KMS-11 (cell line): ENCODE measurements around the gene FIGNL1.

Source experiments
- H2AFZ ChIP-seq: fragments of 200-600 bp; sonication (generic); 2 replicates; pipeline ENCODE4 v1.6.1; 2016; ENCODE audit warnings: antibody characterized with exemption, mixed run types, low read depth
- H3K27ac ChIP-seq: fragments of 200-600 bp; sonication (generic); 2 replicates; pipeline ENCODE4 v1.6.1; 2016; ENCODE audit warnings: mild to moderate bottlenecking, mixed run types
- H3K27me3 ChIP-seq: fragments of 200-600 bp; sonication (generic); 2 replicates; pipeline ENCODE4 v1.6.1; 2017; ENCODE audit warnings: mild to moderate bottlenecking, low read depth, mixed run types, moderate library complexity; ENCODE audit not compliant: insufficient read depth
- H3K36me3 ChIP-seq: fragments of 200-600 bp; sonication (generic); 2 replicates; pipeline ENCODE4 v1.6.1; 2017; ENCODE audit warnings: mild to moderate bottlenecking, mixed run types; ENCODE audit not compliant: insufficient read depth
- H3K4me1 ChIP-seq: fragments of 200-600 bp; sonication (generic); 2 replicates; pipeline ENCODE4 v1.6.1; 2016; ENCODE audit warnings: mild to moderate bottlenecking, low read depth, mixed run types; ENCODE audit not compliant: poor library complexity, severe bottlenecking
- H3K4me2 ChIP-seq: fragments of 200-600 bp; sonication (generic); 2 replicates; pipeline ENCODE4 v1.7.0; 2016; ENCODE audit warnings: mild to moderate bottlenecking, mixed run types
- H3K4me3 ChIP-seq: fragments of 200-600 bp; sonication (generic); IDR thresholded peaks from 2 replicates; pipeline ENCODE4 v1.6.1; 2017; ENCODE audit warnings: low read depth, low read length, mixed read lengths; ENCODE audit not compliant: insufficient read depth
- H3K79me2 ChIP-seq: fragments of 200-600 bp; sonication (generic); 2 replicates; pipeline ENCODE4 v1.6.1; 2016; ENCODE audit warnings: low read depth, mixed run types; ENCODE audit not compliant: insufficient read depth
- H3K9ac ChIP-seq: fragments of 200-600 bp; sonication (generic); 2 replicates; pipeline ENCODE4 v1.6.1; 2016; ENCODE audit warnings: mild to moderate bottlenecking, mixed run types
- H4K20me1 ChIP-seq: fragments of 200-600 bp; sonication (generic); 2 replicates; pipeline ENCODE4 v1.6.1; 2016; ENCODE audit warnings: mild to moderate bottlenecking, mixed run types; ENCODE audit not compliant: insufficient read depth
- CTCF ChIP-seq: fragments of 200-600 bp; sonication (generic); conservative IDR thresholded peaks from 2 replicates; pipeline ENCODE4 v1.6.1; 2017; ENCODE audit warnings: low read depth, mild to moderate bottlenecking, antibody characterized with exemption, low read length, moderate library complexity, mixed read lengths

The FIGNL1 gene

GRCh38 chr7:50449501-50449880 is 659 bp downstream of the FIGNL1 start:
- peak overlapping the region; percentile 67; the same call in 1 of the 2 replicates for H3K27ac ChIP-seq
- peaks cover 35% of the 10 kb centered on the region for H3K4me1 ChIP-seq
- peak overlapping the region; percentile 79 for H3K9ac ChIP-seq
- peak overlapping the region; percentile 97 for H3K4me2 ChIP-seq
- H3K4me3 ChIP-seq: no peak overlapping the region
- no peaks in the 10 kb centered on the region for H3K27me3 ChIP-seq
- H4K20me1 ChIP-seq: no peaks in the 10 kb centered on the region
- TF ChIP-seq CTCF: no peak
- peak overlapping the region; percentile 99; the same call in 1 of the 2 replicates for H2AFZ ChIP-seq
- H3K36me3 ChIP-seq: peaks cover 6% of the 10 kb centered on the region; the same call in 1 of the 2 replicates
- peaks cover 26% of the 10 kb centered on the region for H3K79me2 ChIP-seq

- peak overlapping the region; percentile 97 for H3K4me2 ChIP-seq
These were observed 1.3 kb downstream of the FIGNL1 start for GRCh38 chr7:50448823-50449222.

DNA sequence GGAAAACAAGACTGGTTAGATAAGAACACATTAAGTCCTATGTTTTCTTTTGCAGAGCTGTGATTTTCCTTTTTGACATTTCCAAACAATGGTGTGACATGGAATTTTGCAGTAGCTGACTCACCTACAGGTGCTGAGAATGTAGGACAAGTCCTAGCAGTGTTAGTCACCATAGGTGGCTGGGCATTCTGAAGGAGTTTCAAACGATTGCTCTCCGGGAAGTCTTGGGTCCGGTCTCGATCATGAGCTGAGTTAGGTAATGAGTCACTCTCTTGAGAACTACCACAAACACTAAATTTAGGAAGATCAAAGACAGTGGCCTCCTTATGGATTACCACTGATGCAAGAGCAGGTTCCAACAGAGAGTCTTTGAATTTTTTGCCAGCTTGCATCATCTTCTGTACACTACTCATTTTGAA is 3.6 kb downstream of the FIGNL1 start:
- Histone ChIP-seq H3K36me3 (peaks cover 6% of the 10 kb centered on the region; the same call in 1 of the 2 replicates), H3K4me2 (no peak overlapping the region), H2AFZ (no peak overlapping the region), H3K4me1 (peaks cover 35% of the 10 kb centered on the region), H3K9ac (no peak overlapping the region), H3K4me3 (no peak overlapping the region), H3K27me3 (no peaks in the 10 kb centered on the region), H4K20me1 (no peaks in the 10 kb centered on the region), H3K27ac (no peak overlapping the region), H3K79me2 (peaks cover 40% of the 10 kb centered on the region)
- TF ChIP-seq CTCF: no peak

More at GRCh38 chr7:50448823-50449222, 1.3 kb downstream of the FIGNL1 start:
- Histone ChIP-seq H3K4me1 (peaks cover 35% of the 10 kb centered on the region), H3K79me2 (peaks cover 30% of the 10 kb centered on the region), H3K27ac (no peak overlapping the region), H3K27me3 (no peaks in the 10 kb centered on the region), H4K20me1 (no peaks in the 10 kb centered on the region), H3K9ac (no peak overlapping the region), H3K4me3 (no peak overlapping the region), H3K36me3 (peaks cover 6% of the 10 kb centered on the region; the same call in 1 of the 2 replicates), H2AFZ (no peak overlapping the region)
- TF ChIP-seq CTCF: no peak

- no peak for TF ChIP-seq CTCF
- Histone ChIP-seq H3K4me3 (no peak overlapping the region), H3K27me3 (no peaks in the 10 kb centered on the region), H2AFZ (no peak overlapping the region), H3K27ac (no peak overlapping the region), H3K4me2 (no peak overlapping the region), H3K36me3 (no peaks in the 10 kb centered on the region), H3K9ac (no peak overlapping the region), H3K4me1 (no peaks in the 10 kb centered on the region), H4K20me1 (no peaks in the 10 kb centered on the region), H3K79me2 (no peaks in the 10 kb centered on the region)
These were observed 13.9 kb downstream of the FIGNL1 start for GRCh38 chr7:50436133-50436806.
